Ovary (tissue), 9 donors: ENCODE measurements around the gene SNX30. TPM values are rescaled to one million over a fixed set of nuclear protein-coding genes. Genes with fewer than 3 reads are reported as not detected.

ENCODE experiments used
- DNase-seq, 5 donors: peaks; one replicate each; pipeline ENCODE4 v3.0.0-alpha.2; 2019 to 2020
- H3K27ac ChIP-seq, 2 donors: fragments of 200-600 bp; one replicate each; pipeline versions ENCODE4 v1.5.1 to v1.8.0; 2019 to 2022
- H3K27me3 ChIP-seq: fragments of 200-600 bp; one replicate; pipeline ENCODE4 v1.8.0; 2022
- H3K36me3 ChIP-seq: fragments of 200-600 bp; sonication (generic); one replicate; pipeline ENCODE4 v1.5.1; 2019
- H3K4me1 ChIP-seq: one replicate; pipeline ENCODE4 v1.8.1; 2013; ENCODE audit warnings: mild to moderate bottlenecking, moderate library complexity; ENCODE audit not compliant: insufficient read depth
- H3K4me3 ChIP-seq: fragments of 200-600 bp; sonication (generic); one replicate; pipeline ENCODE4 v1.5.1; 2017
- H3K9me3 ChIP-seq, 2 donors: fragments of 200-600 bp in 1 of 2; sonication (generic) in 1 of 2; one replicate each; pipeline versions ENCODE4 v1.5.1 to v1.8.1; 2013 to 2019; ENCODE audit warnings: mild to moderate bottlenecking in 1 of 2, moderate library complexity in 1 of 2
- EP300 ChIP-seq: sonication (generic); formaldehyde crosslinking; IDR thresholded peaks from one replicate; pipeline ENCODE4 v1.6.1; 2017; ENCODE audit warnings: antibody characterized with exemption
- POLR2A ChIP-seq: fragments of 450-650 bp; IDR thresholded peaks from one replicate; pipeline ENCODE4 v1.6.1; 2017; ENCODE audit warnings: antibody characterized with exemption, mild to moderate bottlenecking, moderate library complexity
- WGBS, 3 donors: extraction: QIAGEN DNeasy Blood & Tissue Kit in 1 of 3; methylation state at CpG; one replicate each; pipeline versions ENCODE4 v1.1.5 to v1.1.7; 2013 to 2017; 5-methylcytosine and 5-hydroxymethylcytosine counted together
- intact Hi-C, 4 donors: fragments of 100-400 bp; cut with DNase I; formaldehyde crosslinking; loops; one replicate each; pipeline versions ENCODE4 v1.11.0 to v1.15.1; 2022 to 2023
- polyA plus RNA-seq, 2 donors: library from polyadenylated mRNA; stranded (reverse); fragments of 200-250 nt in 1 of 2; fragments of 350-450 nt in 1 of 2; fragmentation: Illumina TruSeq in 1 of 2; extraction: RNeasy Lipid Tissue Mini Kit (QIAGEN cat#74804) in 1 of 2; gene quantifications; one replicate each; pipeline ENCODE4 v1.2.3, GENCODE V29; 2013 to 2014
- total RNA-seq, 7 donors: library from RNA; depleted of rRNA in 2 of 7; stranded (reverse); fragments of >200 nt in 2 of 7; fragmentation: NEBNext Ultra II Directional in 3 of 7; extraction: Animal tissue kit (Norgen Biotek cat#: 25700) in 3 of 7; gene quantifications; one replicate each; pipeline versions ENCODE4 v1.1.0 to v1.2.4, GENCODE V29; 2016 to 2023
- TF ChIP-seq, protein P1 (sequence below), 3 donors: fragments of 450-650 bp in 2 of 3; fragments of 200-600 bp in 1 of 3; IDR thresholded peaks; one replicate each; pipeline versions ENCODE4 v1.5.1 to v1.8.0; 2016 to 2022; ENCODE audit warnings: antibody characterized with exemption in 3 of 3, mild to moderate bottlenecking in 1 of 3
- donor health status: DM: no; HTN: no; CAD: no; lungs with moderate emphysema.
- donor health status: DM: no; HTN: no; CAD: no.
- donor health status: Bipolar disorder and iron deficiency.
- donor health status: DM: yes; HTN: yes; CAD: no.
- donor health status: DM: no; HTN: no; CAD: no.
- donor health status: DM: yes; HTN: yes; CAD: no.

SNX30 gene
- total and polyA plus RNA-seq, 9 donors, result 4.3 to 11.8 (median 8.8) TPM

- Histone ChIP-seq H3K27ac (no peak overlapping the region), H3K4me1 (no peaks in the 10 kb centered on the region), H3K4me3 (no peak overlapping the region), H3K27me3 (no peaks in the 10 kb centered on the region), H3K9me3 (no peaks in the 10 kb centered on the region), H3K36me3 (no peaks in the 10 kb centered on the region)
- intact Hi-C loops, result no loop called here
- DNase-seq, result no peak
- no peak for TF ChIP-seq EP300
- TF ChIP-seq POLR2A, result no peak
- TF ChIP-seq, protein P1, sequence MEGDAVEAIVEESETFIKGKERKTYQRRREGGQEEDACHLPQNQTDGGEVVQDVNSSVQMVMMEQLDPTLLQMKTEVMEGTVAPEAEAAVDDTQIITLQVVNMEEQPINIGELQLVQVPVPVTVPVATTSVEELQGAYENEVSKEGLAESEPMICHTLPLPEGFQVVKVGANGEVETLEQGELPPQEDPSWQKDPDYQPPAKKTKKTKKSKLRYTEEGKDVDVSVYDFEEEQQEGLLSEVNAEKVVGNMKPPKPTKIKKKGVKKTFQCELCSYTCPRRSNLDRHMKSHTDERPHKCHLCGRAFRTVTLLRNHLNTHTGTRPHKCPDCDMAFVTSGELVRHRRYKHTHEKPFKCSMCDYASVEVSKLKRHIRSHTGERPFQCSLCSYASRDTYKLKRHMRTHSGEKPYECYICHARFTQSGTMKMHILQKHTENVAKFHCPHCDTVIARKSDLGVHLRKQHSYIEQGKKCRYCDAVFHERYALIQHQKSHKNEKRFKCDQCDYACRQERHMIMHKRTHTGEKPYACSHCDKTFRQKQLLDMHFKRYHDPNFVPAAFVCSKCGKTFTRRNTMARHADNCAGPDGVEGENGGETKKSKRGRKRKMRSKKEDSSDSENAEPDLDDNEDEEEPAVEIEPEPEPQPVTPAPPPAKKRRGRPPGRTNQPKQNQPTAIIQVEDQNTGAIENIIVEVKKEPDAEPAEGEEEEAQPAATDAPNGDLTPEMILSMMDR (IDR thresholded peaks at IDR 0.05), result no peak
- 91 to 96% (median 93%) methylated on average over 3 of the region's 3 CpGs for WGBS, 3 donors
Observed at GRCh38 chr9:112831969-112832368, 81.4 kb downstream of the SNX30 start.

GRCh38 chr9:112833081-112833480 is 82.5 kb downstream of the SNX30 start:
- WGBS, 3 donors, result 90 to 93% (median 92%) methylated on average over 4 of the region's 4 CpGs
- Histone ChIP-seq H3K27ac (no peak overlapping the region), H3K9me3 (no peaks in the 10 kb centered on the region), H3K27me3 (no peaks in the 10 kb centered on the region), H3K4me3 (no peak overlapping the region), H3K4me1 (no peaks in the 10 kb centered on the region), H3K36me3 (no peaks in the 10 kb centered on the region)
- DNase-seq, result no peak
- TF ChIP-seq POLR2A, result no peak
- TF ChIP-seq, protein P1 (IDR thresholded peaks at IDR 0.05), result no peak
- no peak for TF ChIP-seq EP300
- intact Hi-C loops, result no loop called here

DNA sequence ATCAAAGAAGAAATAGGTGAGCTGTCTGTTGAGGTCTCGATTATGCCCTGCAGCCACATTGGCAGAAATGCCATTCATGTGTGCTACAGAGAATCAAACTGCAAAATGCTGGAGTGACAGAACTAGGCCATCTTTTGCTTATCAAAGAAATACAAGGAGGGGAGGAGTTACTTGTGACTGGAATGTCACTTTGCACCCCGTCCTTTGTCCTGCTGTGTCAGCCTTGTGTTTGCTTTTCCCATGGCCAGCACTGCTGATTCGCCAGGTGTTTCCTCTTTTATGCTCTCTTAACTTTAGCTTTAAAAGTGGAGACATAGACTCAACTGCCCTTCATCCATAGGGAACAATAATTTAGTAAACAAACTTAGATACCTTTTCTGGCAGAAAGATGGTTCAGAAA is 85.8 kb downstream of the SNX30 start:
- no peak for DNase-seq
- Histone ChIP-seq H3K27ac (no peak overlapping the region), H3K9me3 (no peaks in the 10 kb centered on the region), H3K4me3 (no peak overlapping the region), H3K4me1 (no peaks in the 10 kb centered on the region), H3K36me3 (no peaks in the 10 kb centered on the region), H3K27me3 (no peaks in the 10 kb centered on the region)
- 94 to 95% (median 94%) methylated on average over 3 of the region's 3 CpGs for WGBS, 3 donors
- intact Hi-C loops, result no loop called here
- TF ChIP-seq POLR2A (no peak), EP300 (no peak)
- TF ChIP-seq, protein P1 (IDR thresholded peaks at IDR 0.05), result no peak

DNA sequence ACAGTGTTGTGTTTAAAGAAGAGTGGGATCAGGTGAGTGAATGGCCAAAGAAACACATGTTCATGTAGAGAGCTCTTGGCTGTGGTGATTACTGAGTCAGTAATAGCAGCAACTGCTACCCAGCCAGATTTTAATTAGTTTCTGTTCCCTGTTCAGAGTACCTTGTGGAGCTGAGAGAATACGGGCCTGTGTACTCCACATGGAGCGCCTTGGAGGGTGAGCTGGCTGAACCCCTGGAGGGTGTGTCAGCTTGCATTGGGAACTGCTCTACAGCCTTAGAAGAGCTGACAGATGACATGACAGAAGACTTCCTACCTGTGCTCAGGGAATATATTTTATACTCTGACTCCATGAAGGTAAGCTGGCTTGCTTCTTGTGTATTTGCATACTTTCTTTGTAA is 87.8 kb downstream of the SNX30 start:
- 96 to 100% (median 100%) methylated on average over 2 of the region's 2 CpGs for WGBS, 3 donors
- Histone ChIP-seq H3K27ac (no peak overlapping the region), H3K4me1 (no peaks in the 10 kb centered on the region), H3K4me3 (no peak overlapping the region), H3K27me3 (no peaks in the 10 kb centered on the region), H3K36me3 (no peaks in the 10 kb centered on the region), H3K9me3 (no peaks in the 10 kb centered on the region)
- intact Hi-C loops, result no loop called here
- no peak for TF ChIP-seq POLR2A
- TF ChIP-seq, protein P1 (IDR thresholded peaks at IDR 0.05), result no peak
- no peak for TF ChIP-seq EP300
- no peak for DNase-seq

- H3K4me1 ChIP-seq, result no peaks in the 10 kb centered on the region
- no peak overlapping the region for H3K27ac ChIP-seq
- H3K9me3 ChIP-seq, result no peaks in the 10 kb centered on the region
- H3K4me3 ChIP-seq, result no peak overlapping the region
- intact Hi-C loops, result no loop called here
- 84 to 96% (median 96%) methylated on average over 8 of the region's 8 CpGs for WGBS, 3 donors
- TF ChIP-seq POLR2A (no peak), EP300 (no peak)
- TF ChIP-seq, protein P1 (IDR thresholded peaks at IDR 0.05), result no peak
- no peaks in the 10 kb centered on the region for H3K27me3 ChIP-seq
- no peak for DNase-seq
- no peaks in the 10 kb centered on the region for H3K36me3 ChIP-seq
Observed at GRCh38 chr9:112839331-112839730, 88.8 kb downstream of the SNX30 start.
